Measurements from ENCODE around the gene RAE1. TPM values are rescaled to one million over a fixed set of nuclear protein-coding genes. Genes with fewer than 3 reads are reported as not detected.

RAE1 gene
- total and polyA plus RNA-seq, 2 of the 8 experiments (the other 6 are each of a cell fraction or from before 2014, with no cell fraction given), result 35.9 to 44.9 TPM

GRCh38 chr20:57412347-57413029, 61.4 kb downstream of the RAE1 start:
- peaks cover 4% of the 10 kb centered on the region; the same call in 1 of the 2 replicates for H3K23me2 ChIP-seq (ENCODE audit: low read depth, low read length)
- peaks cover 2 to 17% (median 10%) of the 10 kb centered on the region in 4 experiments; a peak in 6 of 8 replicates for H3K36me3 ChIP-seq (ENCODE audit: control insufficient read depth in 2 of 4, insufficient read depth in 4 of 4, low read length in 3 of 4)
- H4K8ac ChIP-seq (ENCODE audit: extremely low read depth, insufficient read depth, low read length), result no peak overlapping the region
- H2BK20ac ChIP-seq (ENCODE audit: low read length), result no peak overlapping the region
- no peak overlapping the region for H2BK5ac ChIP-seq (ENCODE audit: low read depth, low read length)
- no peak overlapping the region for H2BK120ac ChIP-seq (replicated peaks; ENCODE audit: low read depth, low read length)
- no peak overlapping the region for H3K4ac ChIP-seq (replicated peaks; ENCODE audit: insufficient read length, low read depth, low read length)
- ChIA-PET CTCF (ENCODE audit: partially characterized antibody) (interaction anchor here (0.7 to 3.0 kb wide), 14 partner anchors 10 to 86 kb away, joined by 3 to 18 read pairs (median 4); no protein-coding TSS in a partner anchor), POLR2A (ENCODE audit: partially characterized antibody) (interaction anchor here (1.0 to 2.2 kb wide), 8 partner anchors 9 to 33 kb away, joined by 3 to 11 read pairs (median 4); partner anchors contain the start of gene RBM38)
- FAIRE-seq (no peak), DNase-seq (ENCODE audit: low read depth in 1 of 2, low spot score in 2 of 2) (no peak)
- H4K91ac ChIP-seq (replicated peaks; ENCODE audit: insufficient read length, low read length), result no peak overlapping the region
- H3K79me1 ChIP-seq (ENCODE audit: low read depth, low read length), result no peaks in the 10 kb centered on the region
- H4K5ac ChIP-seq (ENCODE audit: insufficient read length, low read depth, low read length), result no peak overlapping the region
- H3K4me3 ChIP-seq (ENCODE audit: extremely low read depth in 1 of 4, insufficient read depth in 2 of 4, low read depth in 3 of 4, low read length in 4 of 4), result no peak overlapping the region
- no peak overlapping the region for H3K9ac ChIP-seq (replicated peaks in 1 of 4; ENCODE audit: extremely low read depth in 1 of 4, low read depth in 3 of 4, low read length in 3 of 4)
- no peak overlapping the region for H2BK12ac ChIP-seq (ENCODE audit: low read depth, low read length)
- no peaks in the 10 kb centered on the region for H3K9me3 ChIP-seq (ENCODE audit: insufficient read depth in 2 of 2, low read depth in 1 of 2, low read length in 1 of 2)
- no peak overlapping the region for H3K18ac ChIP-seq (ENCODE audit: extremely low read depth, low read length)
- H2AFZ ChIP-seq (ENCODE audit: low read length), result no peak overlapping the region
- no peak overlapping the region for H3K56ac ChIP-seq (replicated peaks; ENCODE audit: insufficient read length, low read depth, low read length)
- H3K4me1 ChIP-seq (replicated peaks in 1 of 4; ENCODE audit: control insufficient read depth in 3 of 4, insufficient read depth in 4 of 4, low read length in 3 of 4), result no peaks in the 10 kb centered on the region
- H2AK5ac ChIP-seq (ENCODE audit: low read depth, low read length), result no peak overlapping the region
- no peaks in the 10 kb centered on the region for H3K27me3 ChIP-seq (replicated peaks in 1 of 4; ENCODE audit: control insufficient read depth in 3 of 4, extremely low read depth in 1 of 4, insufficient read depth in 3 of 4, low read length in 3 of 4)
- H2BK15ac ChIP-seq (ENCODE audit: low read length), result no peak overlapping the region
- no peak overlapping the region for H3K14ac ChIP-seq (ENCODE audit: insufficient read length)
- no peak overlapping the region for H3K27ac ChIP-seq (ENCODE audit: low read depth, low read length)
- H3K79me2 ChIP-seq (ENCODE audit: control insufficient read depth in 1 of 2, insufficient read depth in 2 of 2, low read length in 2 of 2), result no peaks in the 10 kb centered on the region
- H4K20me1 ChIP-seq (replicated peaks in 1 of 2; ENCODE audit: control insufficient read depth in 1 of 2, insufficient read depth in 2 of 2, low read length in 2 of 2), result peaks cover 2 to 11% of the 10 kb centered on the region in 2 experiments
- no peak overlapping the region for H3K23ac ChIP-seq (ENCODE audit: insufficient read length)
- 85% methylated on average over 8 of the region's 8 CpGs; no CpG with 5 or more reads in 1 of the 2 experiments for WGBS, 2 experiments (ENCODE audit: extremely low coverage in 1 of 2, insufficient coverage in 1 of 2, insufficient read length in 1 of 2, insufficient replicate concordance in 2 of 2, low coverage in 1 of 2, low lambda C conversion rate in 2 of 2, missing lambda C conversion rate in 1 of 2)
- no peak overlapping the region for H3K4me2 ChIP-seq (ENCODE audit: insufficient read depth in 1 of 2, low read depth in 2 of 2, low read length in 2 of 2)
- TF ChIP-seq NRF1 (IDR thresholded peaks at IDR 0.05; ENCODE audit: low read depth, low read length) (no peak), RBBP5 (IDR thresholded peaks at IDR 0.05; ENCODE audit: borderline replicate concordance, low read depth, low read length) (no peak), SIX5 (IDR thresholded peaks at IDR 0.05; ENCODE audit: low read depth, low read length) (no peak), TCF12 (IDR thresholded peaks at IDR 0.05; ENCODE audit: low read depth, low read length) (no peak), RNF2 (IDR thresholded peaks at IDR 0.05; ENCODE audit: borderline replicate concordance, low read depth, low read length, missing control alignments, poor library complexity, severe bottlenecking) (no peak), HDAC6 (IDR thresholded peaks at IDR 0.05; ENCODE audit: low read depth, low read length) (no peak), CBX8 (IDR thresholded peaks at IDR 0.05; ENCODE audit: borderline replicate concordance, low read depth, low read length) (no peak), E2F6 (IDR thresholded peaks at IDR 0.05) (no peak), BRCA1 (IDR thresholded peaks at IDR 0.05; ENCODE audit: low read depth, low read length) (no peak), NANOG (IDR thresholded peaks at IDR 0.05; ENCODE audit: insufficient read depth, low read depth, low read length, poor library complexity, severe bottlenecking) (no peak), TEAD4 (IDR thresholded peaks at IDR 0.05; ENCODE audit: low read depth, low read length) (no peak), CHD1 (IDR thresholded peaks at IDR 0.05; ENCODE audit: low read depth, low read length) (no peak)

Measured in H1 (cell line).